Measurements from ENCODE around the gene AHNAK.

DNA sequence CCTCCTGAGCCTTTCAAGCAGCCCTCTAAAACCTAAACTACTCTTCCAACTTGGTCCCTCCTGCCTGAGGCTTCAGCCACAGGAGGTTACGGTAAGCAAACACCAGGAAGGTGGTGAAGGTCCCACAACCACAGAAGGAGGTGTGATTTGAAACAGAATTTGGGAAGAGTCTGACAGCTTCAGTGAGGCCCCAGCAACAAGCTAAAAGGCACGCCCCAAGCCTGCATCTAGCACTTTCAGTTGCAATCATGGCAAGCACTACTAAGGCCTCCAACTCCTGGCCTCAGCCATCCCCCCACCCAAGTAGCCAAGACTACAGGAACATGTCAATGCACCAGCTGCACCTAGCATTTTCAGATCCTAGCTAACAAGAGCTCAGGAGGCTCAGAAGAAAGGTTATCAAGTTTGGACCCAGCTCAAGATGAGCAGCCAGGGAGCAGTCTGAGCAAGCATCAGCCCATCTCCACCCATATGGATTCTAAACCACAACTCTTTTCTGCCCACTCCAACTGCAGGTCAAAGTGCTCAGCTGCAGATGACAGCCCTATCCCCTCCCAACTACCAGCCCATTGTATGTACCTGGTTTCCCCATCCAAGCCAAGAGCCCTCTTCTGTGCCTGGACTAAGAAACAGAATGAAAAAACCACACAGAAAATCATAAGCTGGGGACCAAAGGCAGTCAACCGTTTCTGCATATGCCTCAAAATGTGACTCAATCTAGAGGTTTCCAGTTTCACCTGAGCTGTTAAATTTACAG, 10.4 kb upstream of the AHNAK start:
- TF ChIP-seq POLR2AphosphoS5 (IDR thresholded peaks at IDR 0.05) (no peak), POLR2A (IDR thresholded peaks at IDR 0.05; ENCODE audit: low read depth) (no peak)
- TF ChIP-seq, protein P1, sequence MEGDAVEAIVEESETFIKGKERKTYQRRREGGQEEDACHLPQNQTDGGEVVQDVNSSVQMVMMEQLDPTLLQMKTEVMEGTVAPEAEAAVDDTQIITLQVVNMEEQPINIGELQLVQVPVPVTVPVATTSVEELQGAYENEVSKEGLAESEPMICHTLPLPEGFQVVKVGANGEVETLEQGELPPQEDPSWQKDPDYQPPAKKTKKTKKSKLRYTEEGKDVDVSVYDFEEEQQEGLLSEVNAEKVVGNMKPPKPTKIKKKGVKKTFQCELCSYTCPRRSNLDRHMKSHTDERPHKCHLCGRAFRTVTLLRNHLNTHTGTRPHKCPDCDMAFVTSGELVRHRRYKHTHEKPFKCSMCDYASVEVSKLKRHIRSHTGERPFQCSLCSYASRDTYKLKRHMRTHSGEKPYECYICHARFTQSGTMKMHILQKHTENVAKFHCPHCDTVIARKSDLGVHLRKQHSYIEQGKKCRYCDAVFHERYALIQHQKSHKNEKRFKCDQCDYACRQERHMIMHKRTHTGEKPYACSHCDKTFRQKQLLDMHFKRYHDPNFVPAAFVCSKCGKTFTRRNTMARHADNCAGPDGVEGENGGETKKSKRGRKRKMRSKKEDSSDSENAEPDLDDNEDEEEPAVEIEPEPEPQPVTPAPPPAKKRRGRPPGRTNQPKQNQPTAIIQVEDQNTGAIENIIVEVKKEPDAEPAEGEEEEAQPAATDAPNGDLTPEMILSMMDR (IDR thresholded peaks at IDR 0.05): no peak

All from esophagus muscularis mucosa (tissue), 3 donors.